Skeletal muscle satellite cell (primary cell): Measurements from ENCODE around the gene AKAP7.
"Not testable (repeated sequence)": the region's sequence is repeated elsewhere in the genome, so short reads cannot be mapped to it uniquely, and the experiment has no call there.

Source experiments
- H3K27me3 ChIP-seq: 2 replicates; pipeline ENCODE4 v1.7.0; 2013; ENCODE audit warnings: low read length; ENCODE audit not compliant: control insufficient read depth, insufficient read depth
- H3K36me3 ChIP-seq: 2 replicates; pipeline ENCODE4 v1.7.0; 2013; ENCODE audit warnings: mild to moderate bottlenecking, control low read depth, low read length; ENCODE audit not compliant: insufficient read depth
- H3K4me1 ChIP-seq: 2 replicates; pipeline ENCODE4 v1.7.0; 2013; ENCODE audit warnings: low read length; ENCODE audit not compliant: control insufficient read depth, insufficient read depth
- H3K4me2 ChIP-seq: 2 replicates; pipeline ENCODE4 v1.7.0; 2013; ENCODE audit warnings: mild to moderate bottlenecking, low read length
- H3K4me3 ChIP-seq: 2 replicates; pipeline ENCODE4 v1.7.0; 2013; ENCODE audit warnings: low read length
- H3K9ac ChIP-seq: 2 replicates; pipeline ENCODE4 v1.7.0; 2013; ENCODE audit warnings: mild to moderate bottlenecking, low read depth, low read length, moderate library complexity
- H3K9me3 ChIP-seq: replicated peaks from 2 replicates; pipeline ENCODE4 v1.7.0; 2013; ENCODE audit warnings: mild to moderate bottlenecking, control low read depth, low read length

The AKAP7 gene

GRCh38 chr6:131258816-131259476 is 123.7 kb downstream of the AKAP7 start:
- Histone ChIP-seq H3K4me3 (no peak overlapping the region), H3K4me2 (no peak overlapping the region), H3K27me3 (no peaks in the 10 kb centered on the region), H3K9ac (no peak overlapping the region), H3K36me3 (no peaks in the 10 kb centered on the region), H3K4me1 (no peaks in the 10 kb centered on the region), H3K9me3 (no peaks in the 10 kb centered on the region)

GRCh38 chr6:131260960-131261359 is 125.7 kb downstream of the AKAP7 start:
- not testable (repeated sequence) for H3K9ac ChIP-seq, H3K36me3 ChIP-seq, H3K4me2 ChIP-seq, H3K4me3 ChIP-seq, H3K4me1 ChIP-seq, H3K9me3 ChIP-seq, H3K27me3 ChIP-seq

GRCh38 chr6:131262060-131262459 is 126.8 kb downstream of the AKAP7 start:
- Histone ChIP-seq H3K9me3 (no peaks in the 10 kb centered on the region), H3K4me2 (no peak overlapping the region), H3K4me1 (no peaks in the 10 kb centered on the region), H3K9ac (no peak overlapping the region), H3K27me3 (no peaks in the 10 kb centered on the region), H3K4me3 (no peak overlapping the region), H3K36me3 (no peaks in the 10 kb centered on the region)

GRCh38 chr6:131265939-131266338 is 130.7 kb downstream of the AKAP7 start:
- Histone ChIP-seq H3K9ac (no peak overlapping the region), H3K9me3 (no peaks in the 10 kb centered on the region), H3K4me3 (no peak overlapping the region), H3K4me1 (no peaks in the 10 kb centered on the region), H3K27me3 (no peaks in the 10 kb centered on the region), H3K36me3 (no peaks in the 10 kb centered on the region), H3K4me2 (no peak overlapping the region)

- no peaks in the 10 kb centered on the region for H3K4me1 ChIP-seq
- H3K9me3 ChIP-seq, result no peaks in the 10 kb centered on the region
- H3K4me2 ChIP-seq, result no peak overlapping the region
- no peak overlapping the region for H3K4me3 ChIP-seq
- H3K36me3 ChIP-seq, result no peaks in the 10 kb centered on the region
- no peaks in the 10 kb centered on the region for H3K27me3 ChIP-seq
- no peak overlapping the region for H3K9ac ChIP-seq
These were observed 133.0 kb downstream of the AKAP7 start for GRCh38 chr6:131268303-131268702.

GRCh38 chr6:131269565-131270391 is 134.5 kb downstream of the AKAP7 start:
- Histone ChIP-seq H3K36me3 (no peaks in the 10 kb centered on the region), H3K27me3 (no peaks in the 10 kb centered on the region), H3K4me3 (no peak overlapping the region), H3K4me2 (no peak overlapping the region), H3K9me3 (no peaks in the 10 kb centered on the region), H3K9ac (no peak overlapping the region), H3K4me1 (no peaks in the 10 kb centered on the region)

- Histone ChIP-seq H3K27me3 (no peaks in the 10 kb centered on the region), H3K4me3 (no peak overlapping the region), H3K4me1 (no peaks in the 10 kb centered on the region), H3K9me3 (no peaks in the 10 kb centered on the region), H3K4me2 (no peak overlapping the region), H3K36me3 (no peaks in the 10 kb centered on the region), H3K9ac (no peak overlapping the region)
These were observed 135.3 kb downstream of the AKAP7 start for GRCh38 chr6:131270534-131270933.

GRCh38 chr6:131275273-131275672 is 140.0 kb downstream of the AKAP7 start:
- H3K4me2 ChIP-seq, result no peak overlapping the region
- H3K4me3 ChIP-seq, result no peak overlapping the region
- H3K27me3 ChIP-seq, result no peaks in the 10 kb centered on the region
- H3K9me3 ChIP-seq, result no peaks in the 10 kb centered on the region
- no peaks in the 10 kb centered on the region for H3K4me1 ChIP-seq
- H3K9ac ChIP-seq, result no peak overlapping the region
- no peaks in the 10 kb centered on the region for H3K36me3 ChIP-seq

GRCh38 chr6:131277591-131277990 is 142.3 kb downstream of the AKAP7 start:
- Histone ChIP-seq H3K9me3 (no peaks in the 10 kb centered on the region), H3K9ac (no peak overlapping the region), H3K27me3 (no peaks in the 10 kb centered on the region), H3K4me2 (no peak overlapping the region), H3K4me1 (no peaks in the 10 kb centered on the region), H3K36me3 (no peaks in the 10 kb centered on the region), H3K4me3 (no peak overlapping the region)

GRCh38 chr6:131281471-131282270 is 146.4 kb downstream of the AKAP7 start:
- Histone ChIP-seq H3K36me3 (no peaks in the 10 kb centered on the region), H3K9ac (no peak overlapping the region), H3K27me3 (no peaks in the 10 kb centered on the region), H3K9me3 (no peaks in the 10 kb centered on the region), H3K4me3 (no peak overlapping the region), H3K4me1 (no peaks in the 10 kb centered on the region), H3K4me2 (no peak overlapping the region)

- Histone ChIP-seq H3K36me3 (no peaks in the 10 kb centered on the region), H3K9me3 (no peaks in the 10 kb centered on the region), H3K27me3 (no peaks in the 10 kb centered on the region), H3K4me2 (no peak overlapping the region), H3K9ac (no peak overlapping the region), H3K4me1 (no peaks in the 10 kb centered on the region), H3K4me3 (no peak overlapping the region)
These were observed 147.1 kb downstream of the AKAP7 start for GRCh38 chr6:131282365-131282764.
